B cell (primary cell): ENCODE data around the gene UGT1A6. TPM values are rescaled to one million over a fixed set of nuclear protein-coding genes. Genes with fewer than 3 reads are reported as not detected.

Source experiments
- ATAC-seq: fragments of 200-7000 bp; cut with Tn5 transposase; one replicate; pipeline ENCODE4 v1.10.0; 2021; ENCODE audit warnings: low read depth, mild to moderate bottlenecking, moderate number of reproducible peaks, moderate library complexity
- CTCF ChIA-PET: fragments of 350-600 bp; sonication (Branson Sonifier 250); formaldehyde crosslinking; loops from one replicate; lab custom pipeline; 2021; ENCODE audit warnings: antibody characterized with exemption, inconsistent platforms; lab: Charles Lee
- POLR2A ChIA-PET: fragments of 350-600 bp; sonication (Branson Sonifier 250); formaldehyde crosslinking; loops from one replicate; lab custom pipeline; 2021; ENCODE audit warnings: antibody characterized with exemption; lab: Charles Lee
- DNase-seq: peaks from one replicate; pipeline ENCODE4 v3.0.0; 2013
- H2AFZ ChIP-seq: 2 replicates; pipeline ENCODE4 v1.6.1; 2012; ENCODE audit warnings: mild to moderate bottlenecking, low read depth, low read length; ENCODE audit not compliant: insufficient read depth, poor library complexity, severe bottlenecking
- H3K27ac ChIP-seq, 2 donors: 1 replicate in 1 of 2; 2 replicates in 1 of 2; pipeline ENCODE4 v1.5.1; 2012 to 2013; ENCODE audit warnings: low read length in 2 of 2, mild to moderate bottlenecking in 2 of 2, moderate library complexity in 1 of 2
- H3K27me3 ChIP-seq, 4 experiments: fragments of 200-600 bp in 1 of 4; sonication (generic) in 1 of 4; replicated peaks in 1 of 4; 1 replicate in 2 of 4; 2 replicates in 2 of 4; pipeline versions ENCODE4 v1.6.1 to v1.7.0; 2013 to 2016; ENCODE audit warnings: low read length in 3 of 4, mild to moderate bottlenecking in 2 of 4, mixed read lengths in 1 of 4, moderate library complexity in 1 of 4; ENCODE audit not compliant: insufficient read depth in 4 of 4, control insufficient read depth in 3 of 4; ENCODE audit errors: control extremely low read depth in 1 of 4
- H3K36me3 ChIP-seq, 2 experiments: replicated peaks in 1 of 2; 1 replicate in 1 of 2; 2 replicates in 1 of 2; pipeline versions ENCODE4 v1.6.1 to v1.7.1; 2013; ENCODE audit warnings: low read length in 1 of 2; ENCODE audit not compliant: insufficient read depth in 2 of 2, control insufficient read depth in 1 of 2; ENCODE audit errors: control extremely low read depth in 1 of 2, extremely low read depth in 1 of 2
- H3K4me1 ChIP-seq, 2 donors: fragments of 200-600 bp in 1 of 2; sonication (generic) in 1 of 2; 1 replicate in 1 of 2; 2 replicates in 1 of 2; pipeline versions ENCODE4 v1.5.1 to v1.6.1; 2013 to 2017; ENCODE audit warnings: low read length in 2 of 2; ENCODE audit not compliant: control insufficient read depth in 2 of 2, insufficient read depth in 2 of 2
- H3K4me2 ChIP-seq: replicated peaks from 2 replicates; pipeline ENCODE3; 2012; ENCODE audit warnings: mild to moderate bottlenecking, low read depth, low read length; ENCODE audit not compliant: poor library complexity, severe bottlenecking
- H3K4me3 ChIP-seq, 5 experiments: fragments of 200-600 bp in 1 of 5; sonication (generic) in 1 of 5; 1 replicate in 3 of 5; 2 replicates in 2 of 5; pipeline versions ENCODE4 v1.5.1 to v1.7.0; 2011 to 2016; ENCODE audit warnings: low read length in 4 of 5, mild to moderate bottlenecking in 4 of 5, low read depth in 2 of 5, control low read depth in 1 of 5, moderate library complexity in 1 of 5; ENCODE audit not compliant: insufficient read depth in 1 of 5; ENCODE audit errors: control extremely low read depth in 1 of 5, extremely low read depth in 1 of 5
- H3K79me2 ChIP-seq: fragments of 200-600 bp; sonication (generic); one replicate; pipeline ENCODE4 v1.6.0; 2016; ENCODE audit warnings: low read length; ENCODE audit not compliant: control insufficient read depth, insufficient read depth
- H3K9ac ChIP-seq: fragments of 200-600 bp; sonication (generic); 2 replicates; pipeline ENCODE4 v1.6.1; 2017; ENCODE audit warnings: mild to moderate bottlenecking, low read length, moderate library complexity
- H3K9me3 ChIP-seq, 3 donors: one replicate each; pipeline versions ENCODE4 v1.6.1 to v1.7.1; 2013; ENCODE audit warnings: low read length in 2 of 3; ENCODE audit not compliant: control insufficient read depth in 2 of 3, insufficient read depth in 1 of 3; ENCODE audit errors: control extremely low read depth in 1 of 3
- H4K20me1 ChIP-seq: 2 replicates; pipeline ENCODE4 v1.6.0; 2012; ENCODE audit warnings: mild to moderate bottlenecking, low read length; ENCODE audit not compliant: insufficient read depth, control insufficient read depth, poor library complexity, severe bottlenecking
- H3K27ac Mint-ChIP-seq: one replicate; pipeline ENCODE4 v1.8.0; 2021; ENCODE audit warnings: mixed read lengths
- H3K27me3 Mint-ChIP-seq: one replicate; pipeline ENCODE4 v1.8.0; 2021; ENCODE audit warnings: mixed read lengths
- H3K4me1 Mint-ChIP-seq: one replicate; pipeline ENCODE4 v1.8.0; 2021; ENCODE audit warnings: mixed read lengths
- H3K4me3 Mint-ChIP-seq: one replicate; pipeline ENCODE4 v1.8.0; 2021; ENCODE audit warnings: mixed read lengths
- H3K9me3 Mint-ChIP-seq: one replicate; pipeline ENCODE4 v1.8.0; 2022; ENCODE audit warnings: mixed read lengths; ENCODE audit not compliant: insufficient read depth
- CTCF ChIP-seq: fragments of 200-600 bp; IDR thresholded peaks from one replicate; pipeline ENCODE4 v1.8.0; 2022; ENCODE audit warnings: antibody characterized with exemption, mild to moderate bottlenecking
- EZH2 ChIP-seq: IDR thresholded peaks from 2 replicates; pipeline ENCODE4 v1.6.1; 2012; ENCODE audit warnings: borderline replicate concordance, low read depth, mild to moderate bottlenecking, moderate library complexity, low read length; ENCODE audit not compliant: insufficient read depth, poor library complexity, severe bottlenecking
- WGBS: methylation state at CpG from one replicate; pipeline ENCODE4 v1.1.5; 2013; ENCODE audit warnings: missing lambda C conversion rate; ENCODE audit not compliant: insufficient coverage; 5-methylcytosine and 5-hydroxymethylcytosine counted together
- intact Hi-C: fragments of 100-400 bp; cut with micrococcal nuclease; formaldehyde crosslinking; loops from one replicate; pipeline ENCODE4 v1.10.0; 2022
- polyA plus RNA-seq: library from polyadenylated mRNA; depleted of rRNA; stranded (reverse); fragments of >200 nt; gene quantifications from 2 replicates; pipeline ENCODE4 v1.2.3, GENCODE V29; 2012
- total RNA-seq, 2 donors: library from RNA; stranded (reverse); fragments of 120-200 nt in 1 of 2; gene quantifications; 1 replicate in 1 of 2; 2 replicates in 1 of 2; pipeline versions ENCODE4 v1.2.3 to v1.2.4, GENCODE V29; 2013 to 2022

Gene UGT1A6
- total and polyA plus RNA-seq, 2 donors (not counting 1 experiment from before 2014, with no cell fraction given) = not detected

- peaks cover 0 to 4% (median 0%) of the 10 kb centered on the region in 4 experiments for H3K27me3 ChIP-seq
- H3K27ac Mint-ChIP-seq = no peak overlapping the region
- POLR2A ChIA-PET = no interaction called here
- H3K4me3 ChIP-seq = no peak overlapping the region
- H3K4me1 Mint-ChIP-seq = peaks cover 14% of the 10 kb centered on the region
- H4K20me1 ChIP-seq = no peaks in the 10 kb centered on the region
- H3K4me1 ChIP-seq = peaks cover 0 to 6% of the 10 kb centered on the region in 2 donors
- TF ChIP-seq CTCF = no peak
- H3K9ac ChIP-seq = no peak overlapping the region
- H3K27ac ChIP-seq = no peak overlapping the region
- CTCF ChIA-PET = no interaction called here
- peaks cover 6% of the 10 kb centered on the region for H3K27me3 Mint-ChIP-seq
- no peak overlapping the region for H2AFZ ChIP-seq
- intact Hi-C loops = no loop called here
- H3K9me3 ChIP-seq = no peaks in the 10 kb centered on the region
- no peaks in the 10 kb centered on the region for H3K36me3 ChIP-seq
- no CpG with 5 or more reads among the region's 5 CpGs for WGBS
- no peak overlapping the region for H3K4me3 Mint-ChIP-seq
- H3K4me2 ChIP-seq = no peak overlapping the region
- H3K79me2 ChIP-seq = no peaks in the 10 kb centered on the region
- no peak for ATAC-seq
- no peaks in the 10 kb centered on the region for H3K9me3 Mint-ChIP-seq
- DNase-seq = no peak
These were observed 5.8 kb upstream of the UGT1A6 start for GRCh38 chr2:233686928-233687327.

GRCh38 chr2:233688341-233688740, 4.3 kb upstream of the UGT1A6 start:
- Histone ChIP-seq H3K27ac (no peak overlapping the region), H4K20me1 (no peaks in the 10 kb centered on the region), H3K4me3 (no peak overlapping the region), H3K9ac (no peak overlapping the region), H2AFZ (no peak overlapping the region), H3K4me1 (no peaks in the 10 kb centered on the region), H3K4me2 (no peak overlapping the region), H3K27me3 (peaks cover 0 to 4% (median 0%) of the 10 kb centered on the region in 4 experiments), H3K9me3 (no peaks in the 10 kb centered on the region), H3K36me3 (no peaks in the 10 kb centered on the region), H3K79me2 (no peaks in the 10 kb centered on the region)
- ChIA-PET POLR2A (no interaction called here), CTCF (no interaction called here)
- intact Hi-C loops = no loop called here
- DNase-seq (no peak), ATAC-seq (no peak)
- no peak overlapping the region for H3K4me3 Mint-ChIP-seq
- peaks cover 1% of the 10 kb centered on the region for H3K4me1 Mint-ChIP-seq
- no CpG with 5 or more reads among the region's 5 CpGs for WGBS
- no peak overlapping the region for H3K27ac Mint-ChIP-seq
- TF ChIP-seq CTCF (no peak), EZH2 (no peak)
- H3K27me3 Mint-ChIP-seq = peaks cover 9% of the 10 kb centered on the region
- H3K9me3 Mint-ChIP-seq = no peaks in the 10 kb centered on the region
